Loucy (cell line): Measurements from ENCODE around the gene ABT1.

Experiments used
- EZH2phosphoT487 ChIP-seq: fragments of 200-600 bp; IDR thresholded peaks from 2 replicates; pipeline ENCODE4 v1.6.1; 2018; ENCODE audit warnings: antibody characterized with exemption, mild to moderate bottlenecking, moderate library complexity, borderline replicate concordance
- TF ChIP-seq, protein P1 (sequence below): fragments of 200-600 bp; sonication (generic); conservative IDR thresholded peaks from 2 replicates; pipeline ENCODE4 v1.5.1; 2014; ENCODE audit warnings: mild to moderate bottlenecking, antibody characterized with exemption, low read length

DNA sequence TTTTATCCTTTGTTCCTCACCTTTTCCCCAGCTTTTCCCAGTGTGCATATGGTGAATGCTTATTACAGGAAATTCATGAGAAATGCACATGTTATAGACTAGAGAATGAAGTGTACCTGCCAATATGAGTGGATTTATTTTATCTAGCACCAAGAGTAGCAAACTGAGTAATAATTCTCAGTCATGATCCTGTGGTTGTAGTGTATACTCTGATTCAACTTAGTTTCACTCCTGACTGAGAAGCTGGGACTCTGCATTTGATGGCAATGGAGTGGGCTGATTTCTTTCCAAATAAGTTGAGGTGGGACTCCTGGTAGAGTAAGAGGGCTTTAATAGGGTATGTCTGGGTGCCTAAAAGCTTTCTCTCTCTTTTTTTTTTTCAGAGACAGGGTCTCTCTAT is 4.0 kb downstream of the ABT1 start:
- TF ChIP-seq, protein P1, sequence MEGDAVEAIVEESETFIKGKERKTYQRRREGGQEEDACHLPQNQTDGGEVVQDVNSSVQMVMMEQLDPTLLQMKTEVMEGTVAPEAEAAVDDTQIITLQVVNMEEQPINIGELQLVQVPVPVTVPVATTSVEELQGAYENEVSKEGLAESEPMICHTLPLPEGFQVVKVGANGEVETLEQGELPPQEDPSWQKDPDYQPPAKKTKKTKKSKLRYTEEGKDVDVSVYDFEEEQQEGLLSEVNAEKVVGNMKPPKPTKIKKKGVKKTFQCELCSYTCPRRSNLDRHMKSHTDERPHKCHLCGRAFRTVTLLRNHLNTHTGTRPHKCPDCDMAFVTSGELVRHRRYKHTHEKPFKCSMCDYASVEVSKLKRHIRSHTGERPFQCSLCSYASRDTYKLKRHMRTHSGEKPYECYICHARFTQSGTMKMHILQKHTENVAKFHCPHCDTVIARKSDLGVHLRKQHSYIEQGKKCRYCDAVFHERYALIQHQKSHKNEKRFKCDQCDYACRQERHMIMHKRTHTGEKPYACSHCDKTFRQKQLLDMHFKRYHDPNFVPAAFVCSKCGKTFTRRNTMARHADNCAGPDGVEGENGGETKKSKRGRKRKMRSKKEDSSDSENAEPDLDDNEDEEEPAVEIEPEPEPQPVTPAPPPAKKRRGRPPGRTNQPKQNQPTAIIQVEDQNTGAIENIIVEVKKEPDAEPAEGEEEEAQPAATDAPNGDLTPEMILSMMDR: no peak
- no peak for TF ChIP-seq EZH2phosphoT487
